Activated CD8-positive, alpha-beta memory T cell treated with anti-CD3 and anti-CD28 coated beads, Interleukin-2, amount 10 ng/mL, durations not matched to agents 7 days and 5 days (primary cell): Measurements from ENCODE around the gene SPATS2L. TPM values are rescaled to one million over a fixed set of nuclear protein-coding genes. Genes with fewer than 3 reads are reported as not detected.

ENCODE experiments used
- ATAC-seq: fragments of 150-1000 bp; cut with Tn5 transposase; one replicate; pipeline ENCODE4 v1.10.0; 2021; ENCODE audit warnings: moderate library complexity
- CTCF ChIA-PET: fragments of 350-600 bp; sonication (Branson Sonifier 250); formaldehyde crosslinking; loops from one replicate; lab custom pipeline; 2021; ENCODE audit warnings: antibody characterized with exemption; lab: Charles Lee
- DNase-seq: peaks from one replicate; pipeline ENCODE4 v3.0.0-alpha.2; 2020
- H3K27ac Mint-ChIP-seq: one replicate; pipeline ENCODE4 v1.8.0; 2021; ENCODE audit warnings: mild to moderate bottlenecking, mixed read lengths
- H3K27me3 Mint-ChIP-seq: one replicate; pipeline ENCODE4 v1.8.0; 2021; ENCODE audit warnings: mixed read lengths
- H3K36me3 Mint-ChIP-seq: one replicate; pipeline ENCODE4 v1.8.0; 2021; ENCODE audit warnings: mild to moderate bottlenecking, mixed read lengths
- H3K4me1 Mint-ChIP-seq: one replicate; pipeline ENCODE4 v1.8.0; 2021; ENCODE audit warnings: mixed read lengths
- H3K4me3 Mint-ChIP-seq: one replicate; pipeline ENCODE4 v1.8.0; 2021; ENCODE audit warnings: mild to moderate bottlenecking, moderate library complexity, mixed read lengths
- H3K9me3 Mint-ChIP-seq: one replicate; pipeline ENCODE4 v1.8.0; 2022; ENCODE audit warnings: low read depth, mixed read lengths
- total RNA-seq, 2 experiments: library from RNA; stranded (reverse); gene quantifications; one replicate each; pipeline ENCODE4 v1.2.3, GENCODE V29; 2021

The SPATS2L gene
- total RNA-seq, 2 experiments from 2014 or later, result 62.9 to 89.7 TPM

GRCh38 chr2:200317975-200318374, 11.5 kb downstream of the SPATS2L start:
- Mint-ChIP-seq H3K4me1 (peaks cover 47% of the 10 kb centered on the region), H3K9me3 (no peaks in the 10 kb centered on the region), H3K4me3 (no peak overlapping the region), H3K27me3 (no peaks in the 10 kb centered on the region), H3K36me3 (peaks cover 12% of the 10 kb centered on the region), H3K27ac (no peak overlapping the region)
- CTCF ChIA-PET, result no interaction called here
- no peak for ATAC-seq
- DNase-seq, result no peak

GRCh38 chr2:200318940-200319435, 12.5 kb downstream of the SPATS2L start:
- no peaks in the 10 kb centered on the region for H3K9me3 Mint-ChIP-seq
- ATAC-seq (no peak), DNase-seq (no peak)
- no peaks in the 10 kb centered on the region for H3K27me3 Mint-ChIP-seq
- CTCF ChIA-PET, result interaction anchor here (1.2 kb wide), 1 partner anchor 11 kb away, joined by 5 read pairs; no protein-coding TSS in a partner anchor
- peaks cover 45% of the 10 kb centered on the region for H3K4me1 Mint-ChIP-seq
- no peak overlapping the region for H3K4me3 Mint-ChIP-seq
- peaks cover 9% of the 10 kb centered on the region for H3K36me3 Mint-ChIP-seq
- H3K27ac Mint-ChIP-seq, result no peak overlapping the region

- Mint-ChIP-seq H3K36me3 (peaks cover 11% of the 10 kb centered on the region), H3K4me3 (no peak overlapping the region), H3K4me1 (peaks cover 44% of the 10 kb centered on the region), H3K27me3 (no peaks in the 10 kb centered on the region), H3K9me3 (no peaks in the 10 kb centered on the region), H3K27ac (no peak overlapping the region)
- CTCF ChIA-PET, result interaction anchor here (1.2 kb wide), 1 partner anchor 12 kb away, joined by 5 read pairs; no protein-coding TSS in a partner anchor
- no peak for DNase-seq
- ATAC-seq, result no peak
Observed at GRCh38 chr2:200319548-200320337, 13.2 kb downstream of the SPATS2L start.

- Mint-ChIP-seq H3K27me3 (no peaks in the 10 kb centered on the region), H3K4me1 (peaks cover 40% of the 10 kb centered on the region), H3K4me3 (no peak overlapping the region), H3K9me3 (no peaks in the 10 kb centered on the region), H3K36me3 (peaks cover 11% of the 10 kb centered on the region), H3K27ac (no peak overlapping the region)
- CTCF ChIA-PET, result interaction anchor here (1.0 kb wide), 1 partner anchor 340 kb away, joined by 3 read pairs; no protein-coding TSS in a partner anchor
- no peak for DNase-seq
- ATAC-seq, result no peak
Observed at GRCh38 chr2:200320344-200320743, 13.9 kb downstream of the SPATS2L start.

DNA sequence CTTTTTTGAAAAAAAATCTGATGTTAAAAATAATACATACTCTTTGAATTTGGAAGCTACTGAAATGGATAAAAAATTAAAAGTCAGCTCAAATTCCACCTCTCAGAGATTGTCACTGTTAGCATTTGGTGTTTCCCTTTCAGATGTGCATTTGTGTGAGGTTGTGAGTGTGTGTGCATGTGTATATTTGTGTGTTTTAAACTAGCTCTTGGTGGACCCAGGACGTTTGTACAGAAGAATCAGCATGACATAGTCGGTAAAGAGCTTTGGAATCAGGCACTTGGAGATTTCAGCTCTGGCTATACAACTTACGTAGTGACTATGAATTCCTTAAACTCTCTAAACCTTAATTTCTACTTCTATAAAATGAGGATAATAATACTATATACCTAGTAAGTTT, 14.5 kb downstream of the SPATS2L start:
- Mint-ChIP-seq H3K27ac (no peak overlapping the region), H3K4me3 (no peak overlapping the region), H3K9me3 (no peaks in the 10 kb centered on the region), H3K36me3 (peaks cover 11% of the 10 kb centered on the region), H3K27me3 (no peaks in the 10 kb centered on the region), H3K4me1 (peaks cover 33% of the 10 kb centered on the region)
- ATAC-seq (no peak), DNase-seq (no peak)
- CTCF ChIA-PET, result interaction anchor here (0.7 to 1.0 kb wide), 2 partner anchors 33 to 341 kb away, joined by 3 read pairs; no protein-coding TSS in a partner anchor

GRCh38 chr2:200321780-200322534, 15.5 kb downstream of the SPATS2L start:
- peaks cover 24% of the 10 kb centered on the region for H3K4me1 Mint-ChIP-seq
- H3K27ac Mint-ChIP-seq, result no peak overlapping the region
- CTCF ChIA-PET, result interaction anchor here (0.9 kb wide), 1 partner anchor 13 kb away, joined by 3 read pairs; no protein-coding TSS in a partner anchor
- H3K4me3 Mint-ChIP-seq, result no peak overlapping the region
- DNase-seq (no peak), ATAC-seq (no peak)
- no peaks in the 10 kb centered on the region for H3K9me3 Mint-ChIP-seq
- no peaks in the 10 kb centered on the region for H3K27me3 Mint-ChIP-seq
- peaks cover 8% of the 10 kb centered on the region for H3K36me3 Mint-ChIP-seq

DNA sequence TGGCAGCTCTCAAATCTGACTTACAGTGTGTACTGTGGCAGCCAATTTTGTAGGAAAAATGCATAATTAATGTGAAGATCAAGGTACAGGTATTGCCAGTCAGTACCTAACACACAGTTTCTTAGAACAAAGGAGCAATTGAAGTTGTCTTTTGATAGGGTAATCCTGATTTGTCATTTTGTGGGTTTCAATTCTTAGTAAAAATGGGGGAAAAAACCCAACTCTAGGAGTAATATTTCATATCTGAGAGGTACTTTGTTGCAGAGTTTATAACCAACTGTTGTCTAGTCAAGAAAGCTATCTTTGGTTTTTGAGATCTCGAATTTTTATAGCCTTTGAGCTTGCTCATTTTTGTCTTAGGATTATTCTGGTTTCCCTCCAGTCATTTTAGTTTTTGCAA, 16.1 kb downstream of the SPATS2L start:
- CTCF ChIA-PET, result interaction anchor here (0.9 to 1.4 kb wide), 2 partner anchors 8 to 14 kb away, joined by 3 read pairs; no protein-coding TSS in a partner anchor

DNA sequence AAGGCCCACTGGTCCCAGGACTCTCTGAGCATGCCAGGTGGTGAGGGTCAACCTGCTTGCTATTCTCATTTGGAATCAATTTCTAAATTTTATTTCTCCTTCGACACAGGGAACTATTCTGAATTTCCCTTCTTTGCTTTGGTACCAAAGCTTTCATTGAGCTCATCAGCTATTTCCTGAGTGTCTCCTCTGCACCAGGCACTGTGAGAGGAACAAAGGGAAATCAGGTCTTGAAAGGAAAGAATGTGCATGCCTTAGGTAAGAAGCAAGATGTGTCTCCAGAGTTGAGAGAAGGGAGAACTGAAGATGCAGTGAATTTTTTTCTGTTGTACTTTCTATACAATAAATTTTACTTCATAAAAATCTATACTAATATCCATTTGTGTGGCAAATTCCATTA, 17.9 kb downstream of the SPATS2L start:
- CTCF ChIA-PET, result no interaction called here
- Mint-ChIP-seq H3K27ac (no peak overlapping the region), H3K9me3 (no peaks in the 10 kb centered on the region), H3K4me3 (no peak overlapping the region), H3K27me3 (no peaks in the 10 kb centered on the region), H3K4me1 (peaks cover 16% of the 10 kb centered on the region), H3K36me3 (peaks cover 7% of the 10 kb centered on the region)
- DNase-seq (no peak), ATAC-seq (no peak)

More for the DNA sequence above, 16.1 kb downstream of the SPATS2L start:
- no peak overlapping the region for H3K4me3 Mint-ChIP-seq
- no peak overlapping the region for H3K27ac Mint-ChIP-seq
- H3K27me3 Mint-ChIP-seq, result no peaks in the 10 kb centered on the region
- H3K9me3 Mint-ChIP-seq, result no peaks in the 10 kb centered on the region
- H3K4me1 Mint-ChIP-seq, result peaks cover 19% of the 10 kb centered on the region
- DNase-seq (no peak), ATAC-seq (no peak)
- H3K36me3 Mint-ChIP-seq, result peaks cover 9% of the 10 kb centered on the region

DNA sequence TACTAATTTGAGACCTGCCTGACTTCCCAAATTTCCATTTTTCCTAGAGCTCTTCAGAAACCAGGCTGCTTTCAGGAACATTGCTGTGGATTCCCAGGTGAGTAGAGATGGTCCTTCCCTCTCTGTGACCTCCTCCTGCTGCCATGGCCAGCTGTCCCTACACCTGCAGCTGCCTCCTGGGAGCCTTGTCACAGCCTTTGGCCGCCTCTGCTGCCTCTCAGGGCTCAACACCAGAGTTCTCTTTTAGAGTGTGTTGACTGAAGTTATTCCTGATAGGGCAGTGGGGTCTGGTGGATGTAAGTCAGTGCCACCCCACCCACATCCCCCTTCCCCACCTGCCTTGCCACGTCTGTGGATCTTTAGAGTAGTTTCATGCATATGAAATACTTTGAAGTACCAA, 22.9 kb downstream of the SPATS2L start:
- H3K9me3 Mint-ChIP-seq, result no peaks in the 10 kb centered on the region
- H3K36me3 Mint-ChIP-seq, result peaks cover 24% of the 10 kb centered on the region
- H3K27ac Mint-ChIP-seq, result no peak overlapping the region
- DNase-seq (no peak), ATAC-seq (no peak)
- CTCF ChIA-PET, result no interaction called here
- H3K27me3 Mint-ChIP-seq, result no peaks in the 10 kb centered on the region
- peaks cover under 1% of the 10 kb centered on the region for H3K4me1 Mint-ChIP-seq
- H3K4me3 Mint-ChIP-seq, result no peak overlapping the region

- no peak overlapping the region for H3K27ac Mint-ChIP-seq
- H3K36me3 Mint-ChIP-seq, result peaks cover 24% of the 10 kb centered on the region
- no peak overlapping the region for H3K4me3 Mint-ChIP-seq
- no peaks in the 10 kb centered on the region for H3K4me1 Mint-ChIP-seq
- no peaks in the 10 kb centered on the region for H3K9me3 Mint-ChIP-seq
- ATAC-seq (no peak), DNase-seq (no peak)
- no peaks in the 10 kb centered on the region for H3K27me3 Mint-ChIP-seq
- CTCF ChIA-PET, result no interaction called here
Observed at GRCh38 chr2:200329798-200330197, 23.3 kb downstream of the SPATS2L start.

GRCh38 chr2:200330351-200331060, 24.0 kb downstream of the SPATS2L start:
- Mint-ChIP-seq H3K4me3 (no peak overlapping the region), H3K9me3 (no peaks in the 10 kb centered on the region), H3K4me1 (no peaks in the 10 kb centered on the region), H3K36me3 (peaks cover 25% of the 10 kb centered on the region), H3K27me3 (no peaks in the 10 kb centered on the region), H3K27ac (no peak overlapping the region)
- DNase-seq (no peak), ATAC-seq (no peak)
- CTCF ChIA-PET, result no interaction called here

DNA sequence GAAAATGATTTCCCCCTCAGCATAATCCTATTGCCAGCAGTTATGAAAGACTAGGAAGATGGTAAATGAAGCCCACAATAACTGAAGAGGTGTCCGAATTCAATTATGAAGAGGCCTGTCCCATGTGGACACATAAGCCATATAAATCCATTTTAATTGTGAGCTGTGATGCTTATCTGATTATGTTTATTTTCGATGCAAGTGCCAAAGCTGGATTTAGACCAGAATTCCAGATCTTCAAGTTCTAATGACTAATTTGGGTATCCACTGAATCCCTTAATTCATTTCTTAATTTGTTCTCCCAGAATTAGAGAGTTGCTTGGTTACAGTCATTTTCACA, 24.5 kb downstream of the SPATS2L start:
- Mint-ChIP-seq H3K27ac (no peak overlapping the region), H3K4me1 (no peaks in the 10 kb centered on the region), H3K36me3 (peaks cover 25% of the 10 kb centered on the region), H3K9me3 (no peaks in the 10 kb centered on the region), H3K4me3 (no peak overlapping the region), H3K27me3 (no peaks in the 10 kb centered on the region)
- ATAC-seq (no peak), DNase-seq (no peak)
- CTCF ChIA-PET, result no interaction called here

GRCh38 chr2:200335657-200336056, 29.2 kb downstream of the SPATS2L start:
- no peaks in the 10 kb centered on the region for H3K27me3 Mint-ChIP-seq
- no peak overlapping the region for H3K27ac Mint-ChIP-seq
- DNase-seq, result no peak
- H3K9me3 Mint-ChIP-seq, result no peaks in the 10 kb centered on the region
- CTCF ChIA-PET, result no interaction called here
- H3K36me3 Mint-ChIP-seq, result peaks cover 19% of the 10 kb centered on the region
- no peak for ATAC-seq
- H3K4me1 Mint-ChIP-seq, result peaks cover 10% of the 10 kb centered on the region
- no peak overlapping the region for H3K4me3 Mint-ChIP-seq
